Measurements from ENCODE around the gene ENOX1. TPM values are rescaled to one million over a fixed set of nuclear protein-coding genes. Genes with fewer than 3 reads are reported as not detected.

The ENOX1 gene
- total RNA-seq, 2 donors from 2014 or later: 1.3 to 2.4 TPM

GRCh38 chr13:43495732-43496131, 291.0 kb downstream of the ENOX1 start:
- no peak overlapping the region for H3K27ac ChIP-seq
- TF ChIP-seq CTCF (IDR thresholded peaks at IDR 0.05): no peak
- H3K9me3 ChIP-seq: peaks cover 0 to 14% of the 10 kb centered on the region in 2 donors
- H3K4me3 ChIP-seq: no peak overlapping the region
- H3K4me1 ChIP-seq: no peaks in the 10 kb centered on the region
- no peaks in the 10 kb centered on the region for H3K27me3 ChIP-seq
- DNase-seq (ENCODE audit: low spot score): no peak
- H3K36me3 ChIP-seq: no peaks in the 10 kb centered on the region

GRCh38 chr13:43494206-43494605, 292.6 kb downstream of the ENOX1 start:
- Histone ChIP-seq H3K4me1 (no peaks in the 10 kb centered on the region), H3K36me3 (no peaks in the 10 kb centered on the region), H3K4me3 (no peak overlapping the region), H3K9me3 (peaks cover 0 to under 1% of the 10 kb centered on the region in 2 donors), H3K27ac (no peak overlapping the region), H3K27me3 (no peaks in the 10 kb centered on the region)
- no peak for TF ChIP-seq CTCF (IDR thresholded peaks at IDR 0.05)
- no peak for DNase-seq (ENCODE audit: low spot score)

- Histone ChIP-seq H3K27ac (no peak overlapping the region), H3K4me3 (no peak overlapping the region), H3K4me1 (no peaks in the 10 kb centered on the region), H3K27me3 (no peaks in the 10 kb centered on the region), H3K9me3 (no peaks in the 10 kb centered on the region), H3K36me3 (no peaks in the 10 kb centered on the region)
- no peak for DNase-seq (ENCODE audit: low spot score)
- TF ChIP-seq CTCF (IDR thresholded peaks at IDR 0.05): no peak
Observed at GRCh38 chr13:43493496-43494000, 293.2 kb downstream of the ENOX1 start.

GRCh38 chr13:43492745-43493144, 294.0 kb downstream of the ENOX1 start:
- Histone ChIP-seq H3K4me3 (no peak overlapping the region), H3K27ac (no peak overlapping the region), H3K4me1 (no peaks in the 10 kb centered on the region), H3K36me3 (no peaks in the 10 kb centered on the region), H3K27me3 (no peaks in the 10 kb centered on the region), H3K9me3 (no peaks in the 10 kb centered on the region)
- DNase-seq (ENCODE audit: low spot score): no peak
- no peak for TF ChIP-seq CTCF (IDR thresholded peaks at IDR 0.05)

GRCh38 chr13:43492311-43492710, 294.5 kb downstream of the ENOX1 start:
- no peak for DNase-seq (ENCODE audit: low spot score)
- Histone ChIP-seq H3K9me3 (no peaks in the 10 kb centered on the region), H3K27me3 (no peaks in the 10 kb centered on the region), H3K27ac (no peak overlapping the region), H3K4me3 (no peak overlapping the region), H3K4me1 (no peaks in the 10 kb centered on the region), H3K36me3 (no peaks in the 10 kb centered on the region)
- no peak for TF ChIP-seq CTCF (IDR thresholded peaks at IDR 0.05)

GRCh38 chr13:43489233-43489632, 297.5 kb downstream of the ENOX1 start:
- no peak overlapping the region for H3K4me3 ChIP-seq
- H3K27me3 ChIP-seq: no peaks in the 10 kb centered on the region
- no peak for DNase-seq (ENCODE audit: low spot score)
- no peaks in the 10 kb centered on the region for H3K36me3 ChIP-seq
- no peak overlapping the region for H3K27ac ChIP-seq
- no peaks in the 10 kb centered on the region for H3K4me1 ChIP-seq
- H3K9me3 ChIP-seq: no peaks in the 10 kb centered on the region
- no peak for TF ChIP-seq CTCF (IDR thresholded peaks at IDR 0.05)
